Hindlimb muscle (tissue), 1 donor: Measurements from ENCODE around the gene TMEM269. TPM values are rescaled to one million over a fixed set of nuclear protein-coding genes. Genes with fewer than 3 reads are reported as not detected.
"Not testable (repeated sequence)": the region's sequence is repeated elsewhere in the genome, so short reads cannot be mapped to it uniquely, and the experiment has no call there.

Experiments
- DNase-seq: peaks from one replicate; pipeline ENCODE4 v3.0.0-alpha.2; 2013
- polyA plus RNA-seq: library from polyadenylated mRNA; unstranded; fragments of 120-200 nt; gene quantifications from one replicate; pipeline ENCODE4 v1.2.1, GENCODE V29; 2013; ENCODE audit not compliant: insufficient read length

The TMEM269 gene
- polyA plus RNA-seq, 1 donor = 0.79 TPM

GRCh38 chr1:42748461-42749410, 36.1 kb upstream of the TMEM269 start:
- DNase-seq = no peak

- no peak for DNase-seq
Measured at GRCh38 chr1:42750041-42750440, 34.8 kb upstream of the TMEM269 start.

GRCh38 chr1:42751511-42752070, 33.2 kb upstream of the TMEM269 start:
- not testable (repeated sequence) for DNase-seq

GRCh38 chr1:42752284-42752683, 32.5 kb upstream of the TMEM269 start:
- no peak for DNase-seq

- DNase-seq = no peak
Measured at GRCh38 chr1:42753070-42753469, 31.7 kb upstream of the TMEM269 start.

- peak; percentile 52 for DNase-seq
Measured at GRCh38 chr1:42756956-42757891, 27.6 kb upstream of the TMEM269 start.

- DNase-seq = no peak
Measured at GRCh38 chr1:42757892-42758275, 26.9 kb upstream of the TMEM269 start.

- no peak for DNase-seq
Measured at GRCh38 chr1:42758641-42759040, 26.1 kb upstream of the TMEM269 start.

- DNase-seq = no peak
Measured at GRCh38 chr1:42759114-42759513, 25.7 kb upstream of the TMEM269 start.

- DNase-seq = no peak
Measured at GRCh38 chr1:42761567-42761966, 23.2 kb upstream of the TMEM269 start.

- no peak for DNase-seq
Measured at GRCh38 chr1:42762269-42762668, 22.5 kb upstream of the TMEM269 start.

GRCh38 chr1:42765269-42765668, 19.5 kb upstream of the TMEM269 start:
- DNase-seq = no peak

GRCh38 chr1:42765832-42766740, 18.7 kb upstream of the TMEM269 start:
- DNase-seq = peak; percentile 63

- DNase-seq = peak; percentile 100
Measured at GRCh38 chr1:42766741-42767509, 17.9 kb upstream of the TMEM269 start, which contains the start of the genes C1orf50 and P3H1. C1orf50 (plus strand) TSS chr1:42767249; CDS start chr1:42767312, 63 bp downstream. P3H1 (minus strand) TSS chr1:42767028; CDS start chr1:42766971, 57 bp downstream.

GRCh38 chr1:42767510-42768000, 17.2 kb upstream of the TMEM269 start:
- DNase-seq = no peak

- no peak for DNase-seq
Measured at GRCh38 chr1:42768172-42768571, 16.6 kb upstream of the TMEM269 start.

- DNase-seq = no peak
Measured at GRCh38 chr1:42769811-42770210, 15.0 kb upstream of the TMEM269 start.

- no peak for DNase-seq
Measured at GRCh38 chr1:42773420-42773819, 11.4 kb upstream of the TMEM269 start.

- DNase-seq = no peak
Measured at GRCh38 chr1:42774928-42775526, 9.8 kb upstream of the TMEM269 start.

GRCh38 chr1:42776502-42776901, 8.3 kb upstream of the TMEM269 start:
- no peak for DNase-seq
